PFSK-1 (cell line): ENCODE results near the gene CCNB2.

Experiments
- FOXP2 ChIP-seq: optimal IDR thresholded peaks from 2 replicates; pipeline ENCODE3; 2011; ENCODE audit warnings: borderline replicate concordance, control low read depth, inconsistent platforms; ENCODE audit not compliant: insufficient read depth; ENCODE audit errors: extremely low read length, extremely low read depth
- POLR2AphosphoS5 ChIP-seq: IDR thresholded peaks from 2 replicates; pipeline ENCODE4 v1.6.1; 2012; ENCODE audit warnings: low read depth, mild to moderate bottlenecking, control low read depth, low read length, moderate library complexity
- SIN3A ChIP-seq: IDR thresholded peaks from 2 replicates; pipeline ENCODE4 v1.6.1; 2012; ENCODE audit warnings: mild to moderate bottlenecking, low read length, moderate library complexity, borderline replicate concordance; ENCODE audit not compliant: insufficient read depth
- TAF1 ChIP-seq: IDR thresholded peaks from 2 replicates; pipeline ENCODE4 v1.6.1; 2012; ENCODE audit warnings: low read length, control low read depth, borderline replicate concordance; ENCODE audit not compliant: insufficient read depth
- TF ChIP-seq, protein P1 (sequence below), 2 experiments: IDR thresholded peaks; 2 replicates each; pipeline versions ENCODE4 v1.6.1 to v1.8.0; 2011 to 2012; ENCODE audit warnings: low read depth in 2 of 2, low read length in 2 of 2, control low read depth in 1 of 2, inconsistent platforms in 1 of 2, mild to moderate bottlenecking in 1 of 2, moderate library complexity in 1 of 2; ENCODE audit not compliant: insufficient read depth in 1 of 2

DNA sequence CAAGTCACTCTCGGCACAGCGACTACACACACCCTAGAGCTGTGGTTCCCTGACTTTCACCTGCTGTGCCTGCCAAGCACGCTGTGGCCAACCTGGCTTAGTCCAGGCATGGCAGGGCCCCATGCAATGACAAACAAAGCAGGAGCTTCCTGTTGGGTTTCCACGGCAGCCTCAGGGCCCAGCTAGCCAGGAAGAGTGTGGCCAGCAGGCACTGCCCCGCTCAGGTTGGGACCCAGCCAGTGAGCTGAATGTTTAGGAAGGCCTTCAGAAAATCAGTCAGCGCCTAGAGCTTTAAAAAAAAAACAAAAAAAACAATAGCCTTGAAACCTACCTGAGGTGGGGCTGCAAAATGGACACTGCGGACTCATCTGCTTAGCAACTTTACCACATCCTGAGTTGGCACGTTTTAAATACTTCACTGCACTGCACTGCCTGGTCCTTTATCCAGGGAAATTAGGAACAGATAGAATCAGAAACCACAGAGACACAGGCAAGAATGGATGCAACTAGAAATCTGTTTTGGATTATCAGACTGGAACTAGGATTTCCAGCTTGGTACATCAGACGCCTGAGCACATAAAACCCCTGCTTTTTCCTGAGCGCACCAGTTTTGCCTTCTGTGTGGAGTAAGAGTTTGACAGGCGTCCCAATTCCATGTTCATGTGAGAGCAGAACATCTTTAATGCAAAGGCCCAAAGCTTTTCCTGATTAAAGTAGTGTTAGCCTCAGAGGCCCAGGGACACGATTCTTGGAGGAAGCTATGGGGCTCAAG, 65.5 kb downstream of the CCNB2 start:
- TF ChIP-seq SIN3A, result no peak
- TF ChIP-seq POLR2AphosphoS5, result no peak
- TF ChIP-seq, protein P1, sequence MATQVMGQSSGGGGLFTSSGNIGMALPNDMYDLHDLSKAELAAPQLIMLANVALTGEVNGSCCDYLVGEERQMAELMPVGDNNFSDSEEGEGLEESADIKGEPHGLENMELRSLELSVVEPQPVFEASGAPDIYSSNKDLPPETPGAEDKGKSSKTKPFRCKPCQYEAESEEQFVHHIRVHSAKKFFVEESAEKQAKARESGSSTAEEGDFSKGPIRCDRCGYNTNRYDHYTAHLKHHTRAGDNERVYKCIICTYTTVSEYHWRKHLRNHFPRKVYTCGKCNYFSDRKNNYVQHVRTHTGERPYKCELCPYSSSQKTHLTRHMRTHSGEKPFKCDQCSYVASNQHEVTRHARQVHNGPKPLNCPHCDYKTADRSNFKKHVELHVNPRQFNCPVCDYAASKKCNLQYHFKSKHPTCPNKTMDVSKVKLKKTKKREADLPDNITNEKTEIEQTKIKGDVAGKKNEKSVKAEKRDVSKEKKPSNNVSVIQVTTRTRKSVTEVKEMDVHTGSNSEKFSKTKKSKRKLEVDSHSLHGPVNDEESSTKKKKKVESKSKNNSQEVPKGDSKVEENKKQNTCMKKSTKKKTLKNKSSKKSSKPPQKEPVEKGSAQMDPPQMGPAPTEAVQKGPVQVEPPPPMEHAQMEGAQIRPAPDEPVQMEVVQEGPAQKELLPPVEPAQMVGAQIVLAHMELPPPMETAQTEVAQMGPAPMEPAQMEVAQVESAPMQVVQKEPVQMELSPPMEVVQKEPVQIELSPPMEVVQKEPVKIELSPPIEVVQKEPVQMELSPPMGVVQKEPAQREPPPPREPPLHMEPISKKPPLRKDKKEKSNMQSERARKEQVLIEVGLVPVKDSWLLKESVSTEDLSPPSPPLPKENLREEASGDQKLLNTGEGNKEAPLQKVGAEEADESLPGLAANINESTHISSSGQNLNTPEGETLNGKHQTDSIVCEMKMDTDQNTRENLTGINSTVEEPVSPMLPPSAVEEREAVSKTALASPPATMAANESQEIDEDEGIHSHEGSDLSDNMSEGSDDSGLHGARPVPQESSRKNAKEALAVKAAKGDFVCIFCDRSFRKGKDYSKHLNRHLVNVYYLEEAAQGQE (IDR thresholded peaks at IDR 0.05; ENCODE audit: insufficient read depth in 1 of 2, low read depth in 2 of 2, low read length in 2 of 2), result no peak
- no peak for TF ChIP-seq TAF1
- TF ChIP-seq FOXP2, result no peak
